Hematopoietic multipotent progenitor cell (in vitro differentiated cells): Measurements from ENCODE around the gene LHFPL2. TPM values are rescaled to one million over a fixed set of nuclear protein-coding genes. Genes with fewer than 3 reads are reported as not detected.

Experiments
- DNase-seq, 3 donors: peaks; one replicate each; pipeline ENCODE4 v3.0.0-alpha.2; 2011 to 2015; ENCODE audit warnings: low read depth in 2 of 3, low spot score in 2 of 3
- total RNA-seq: library from RNA; depleted of rRNA; stranded (reverse); fragments of >200 nt; gene quantifications from one replicate; pipeline ENCODE4 v1.2.3, GENCODE V29; 2012

The LHFPL2 gene
- total RNA-seq, 1 donor: 19.7 TPM

DNA sequence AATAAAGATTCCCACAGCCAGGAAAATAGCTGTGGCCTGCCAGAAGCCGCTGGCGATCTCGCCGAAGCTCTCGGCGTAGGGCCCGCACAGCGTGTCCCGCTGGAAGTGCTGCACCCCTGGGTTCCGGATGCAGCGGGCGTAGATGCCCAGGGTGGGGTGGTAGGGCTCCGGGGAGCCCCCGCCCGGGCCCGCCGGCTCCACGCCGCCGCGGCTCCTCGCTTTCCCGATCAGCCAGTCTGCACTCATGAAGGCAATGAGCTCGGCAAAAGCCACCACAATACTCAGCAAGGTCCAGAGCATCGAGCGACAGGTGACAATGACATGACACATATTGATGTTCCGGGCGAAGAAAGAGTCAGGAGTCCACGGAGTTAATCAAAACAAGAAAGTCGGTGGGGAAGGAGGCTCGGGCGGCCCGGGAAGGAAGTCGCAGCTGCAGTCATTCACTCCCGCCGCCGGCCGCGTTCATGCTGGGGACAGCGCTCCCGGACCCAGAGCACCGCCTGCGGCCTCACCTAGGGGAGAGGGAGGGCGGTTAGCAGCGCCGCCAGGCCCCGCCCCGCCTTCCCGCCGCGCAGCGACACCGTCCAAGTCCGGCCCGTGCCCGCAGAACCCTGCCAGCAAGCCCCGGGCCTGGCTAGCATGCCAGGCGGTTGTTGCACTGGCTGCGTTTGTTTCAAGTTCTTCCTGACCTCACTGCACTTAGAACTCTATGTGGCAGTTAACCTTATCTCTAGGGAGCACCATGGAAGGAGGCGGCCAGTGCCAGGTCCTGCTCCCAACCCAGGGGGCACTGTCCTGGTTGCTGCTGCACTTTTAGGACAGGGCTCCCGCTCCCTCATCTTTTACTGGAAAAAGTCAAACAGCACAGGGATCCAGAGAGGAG is 138.4 kb downstream of the LHFPL2 start:
- peak in 2 of 3 donors; percentile 48 to 56 for DNase-seq

DNA sequence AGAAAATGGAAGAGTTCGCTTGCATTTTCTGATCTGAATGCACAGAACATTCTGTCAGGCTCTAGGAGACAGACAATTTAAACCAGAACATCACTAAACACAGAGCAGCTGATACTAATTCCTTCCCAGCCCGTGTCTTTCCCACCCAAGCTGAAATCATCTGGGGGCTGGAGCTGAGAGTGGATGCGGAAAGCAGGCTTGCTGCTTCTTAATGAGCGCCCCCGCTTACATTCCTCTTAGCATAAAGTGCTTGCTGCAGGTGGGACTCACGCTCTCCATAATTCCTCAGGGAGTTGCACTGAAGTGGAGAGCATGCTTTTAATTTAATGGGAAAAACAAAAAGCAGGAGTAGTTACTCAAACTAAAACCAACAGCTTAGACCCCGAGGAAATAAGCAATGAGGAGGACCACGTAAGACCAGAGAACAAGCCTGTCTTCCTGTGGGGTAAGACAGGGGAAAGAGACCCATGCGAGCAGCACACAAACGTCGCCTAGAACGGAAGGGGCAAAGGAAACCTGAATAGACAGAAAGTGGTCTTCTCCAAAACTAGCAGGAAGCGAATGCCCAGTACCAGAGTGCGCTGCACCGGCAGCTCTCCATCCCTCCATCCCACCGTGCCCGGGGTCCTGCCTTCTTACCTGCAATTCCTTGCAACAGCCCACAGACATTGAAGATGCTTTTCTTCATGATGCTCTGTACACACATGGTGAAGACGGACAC is 139.3 kb downstream of the LHFPL2 start:
- no peak for DNase-seq

DNA sequence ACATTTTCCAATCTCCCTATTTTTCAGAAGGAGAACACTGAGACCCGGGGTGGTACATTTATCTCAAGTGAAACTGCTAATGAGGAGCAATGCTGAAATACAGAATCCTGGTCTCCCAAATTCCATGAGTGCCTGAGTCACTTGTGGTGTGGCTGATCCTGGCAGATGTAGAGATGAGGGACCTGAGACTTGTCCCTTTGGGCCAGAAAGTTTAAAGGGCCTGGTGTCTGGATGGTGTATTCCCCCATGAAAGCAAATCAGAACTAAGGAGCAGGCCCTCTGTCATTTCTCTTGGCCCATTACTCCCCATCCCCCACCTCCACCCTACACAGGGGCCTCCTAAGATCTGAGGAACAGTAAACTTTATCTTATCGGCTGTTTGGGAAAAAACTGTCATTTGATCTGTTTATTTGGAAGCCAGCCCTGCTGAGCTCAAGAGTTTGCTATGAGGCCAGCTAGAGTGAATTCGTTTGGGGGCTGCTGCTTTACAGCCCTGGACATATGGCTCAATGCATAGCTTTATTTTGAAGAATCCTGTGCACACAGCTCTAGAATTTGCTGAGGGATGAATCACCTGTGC is 140.3 kb downstream of the LHFPL2 start:
- DNase-seq: no peak

GRCh38 chr5:78507531-78507930 is 141.0 kb downstream of the LHFPL2 start:
- no peak for DNase-seq

DNA sequence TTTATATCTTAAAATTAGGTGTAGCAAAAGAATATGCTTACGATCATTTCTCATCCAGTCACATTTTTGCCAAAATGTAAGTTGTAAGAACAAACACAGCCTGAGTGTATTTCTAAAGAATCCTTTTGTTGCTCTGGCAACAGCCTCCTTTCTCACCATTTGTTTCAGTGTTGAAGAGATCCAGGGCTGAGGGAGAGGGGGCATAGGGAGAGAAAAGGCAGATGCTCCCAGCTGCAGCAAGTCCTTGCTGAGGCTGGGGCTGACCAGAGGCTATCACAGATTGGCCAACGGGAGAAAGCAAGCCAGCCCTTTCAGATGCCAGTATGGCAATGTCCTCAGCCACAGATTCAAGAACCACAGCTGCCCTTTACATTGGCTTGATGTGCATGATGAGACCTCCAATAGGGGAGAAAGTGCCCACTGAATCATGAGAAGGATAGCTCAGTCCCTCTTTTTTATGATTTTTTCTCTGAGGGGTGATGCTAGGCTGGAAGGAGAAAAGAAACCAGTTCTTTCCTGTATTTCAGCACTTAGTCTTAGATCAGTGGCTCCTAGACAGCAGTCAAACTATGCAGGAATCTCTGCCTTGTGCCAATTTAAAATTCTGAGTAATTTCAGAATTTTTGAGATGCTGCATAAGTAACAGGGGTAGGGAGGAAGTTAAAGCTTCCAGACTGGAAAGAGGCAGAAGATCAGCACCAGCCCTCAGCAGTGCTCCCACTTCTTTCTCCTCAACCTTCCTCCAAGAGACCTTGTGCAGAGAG is 142.1 kb downstream of the LHFPL2 start:
- no peak for DNase-seq

DNA sequence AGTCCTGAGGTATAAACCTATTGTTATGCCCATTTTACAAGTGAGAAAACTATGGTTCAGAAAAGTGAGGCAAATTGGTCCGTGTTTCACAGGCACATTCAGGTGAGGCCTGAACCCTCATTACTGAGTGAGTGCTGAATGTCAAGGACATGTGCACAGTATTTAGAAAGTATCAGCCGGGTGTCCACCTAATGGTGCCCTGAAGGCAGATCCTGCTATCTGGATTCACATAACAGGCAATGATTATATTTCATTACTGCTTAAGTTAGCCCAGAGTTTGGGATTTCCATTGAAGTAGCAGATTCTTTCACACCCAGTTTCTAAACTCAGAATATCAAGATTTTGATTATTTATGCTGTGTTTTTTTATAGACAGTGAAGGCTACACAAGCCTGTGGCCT is 142.7 kb downstream of the LHFPL2 start:
- no peak for DNase-seq

DNA sequence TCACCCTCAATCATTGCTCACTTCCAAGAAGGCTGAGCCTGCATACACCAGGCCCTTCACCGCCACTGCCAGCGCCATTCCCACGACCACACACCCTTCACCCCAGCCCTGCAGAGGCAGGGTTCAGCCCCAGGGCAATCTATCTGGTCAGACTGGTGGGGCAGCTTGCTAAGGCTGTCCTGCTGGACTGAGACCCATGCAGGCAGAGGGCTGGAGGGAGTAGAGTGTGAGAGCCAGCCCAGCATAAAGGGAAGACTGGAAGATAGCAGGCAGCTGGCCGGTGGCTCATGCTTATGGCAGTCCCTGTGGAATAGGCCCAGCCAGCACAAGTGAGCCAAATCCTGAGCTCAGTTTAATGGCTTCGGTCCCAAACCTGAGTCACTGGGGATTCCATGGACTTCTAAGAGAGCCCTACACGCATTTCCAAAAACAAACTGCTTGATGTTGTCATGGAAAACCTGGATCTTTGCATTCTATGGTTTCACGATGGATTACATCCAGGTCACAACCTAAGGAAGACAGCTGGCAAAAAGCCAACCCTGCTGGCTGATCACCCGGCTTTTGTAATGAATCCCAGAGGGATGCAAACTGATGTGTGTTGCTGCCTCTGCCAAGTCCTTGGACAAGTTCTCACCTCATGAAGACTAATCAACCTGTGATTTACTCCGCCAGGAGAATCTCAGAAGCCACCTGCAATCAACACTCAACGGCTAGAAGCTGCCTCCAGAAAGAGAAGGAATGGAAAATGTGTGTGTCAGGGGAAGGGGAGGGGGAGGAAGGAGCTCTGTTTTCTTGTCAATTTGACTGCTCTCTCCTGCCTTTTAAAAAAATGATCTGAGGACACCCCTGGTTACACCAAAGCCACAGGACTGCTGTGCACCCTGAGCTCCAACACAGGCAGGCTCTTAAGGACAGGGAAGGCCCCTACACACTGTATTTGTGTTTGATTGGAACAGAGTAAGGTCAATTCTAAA is 143.6 kb downstream of the LHFPL2 start:
- DNase-seq: peak in 1 of 3 donors; percentile 38

DNA sequence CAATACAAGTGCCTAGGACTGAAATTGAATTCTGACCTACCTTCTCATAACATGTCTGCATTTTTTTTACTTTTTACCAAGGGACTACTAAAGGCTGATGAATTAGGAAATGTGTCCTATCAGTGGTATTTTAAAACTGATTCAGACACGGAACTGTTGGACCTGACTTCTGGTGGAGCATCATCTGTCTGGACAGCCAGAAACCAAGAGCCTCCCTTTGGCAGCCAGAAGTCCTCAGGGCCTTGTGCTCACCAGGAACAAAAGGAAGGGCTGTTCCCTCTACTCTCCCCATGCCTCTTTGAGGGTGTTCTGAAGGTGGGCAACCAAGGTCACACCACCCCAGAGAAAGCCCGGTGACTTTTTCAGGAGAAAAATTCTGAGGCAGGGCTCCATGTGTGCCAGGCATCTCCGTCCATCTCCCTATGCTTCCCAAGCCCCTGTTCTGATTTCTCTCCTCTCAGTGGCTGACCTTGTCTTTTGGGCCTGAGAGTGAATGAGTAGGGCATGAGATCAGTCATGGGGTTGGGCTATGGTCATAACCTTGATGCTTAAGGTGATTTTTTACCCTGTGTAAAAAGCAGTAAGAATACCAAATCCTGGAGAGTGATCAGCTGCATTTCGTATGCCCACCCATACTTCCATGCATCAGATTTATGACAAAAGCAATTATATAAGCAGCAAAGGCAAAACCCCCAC is 144.5 kb downstream of the LHFPL2 start:
- DNase-seq: no peak

GRCh38 chr5:78501411-78502352 is 146.9 kb downstream of the LHFPL2 start:
- no peak for DNase-seq

DNA sequence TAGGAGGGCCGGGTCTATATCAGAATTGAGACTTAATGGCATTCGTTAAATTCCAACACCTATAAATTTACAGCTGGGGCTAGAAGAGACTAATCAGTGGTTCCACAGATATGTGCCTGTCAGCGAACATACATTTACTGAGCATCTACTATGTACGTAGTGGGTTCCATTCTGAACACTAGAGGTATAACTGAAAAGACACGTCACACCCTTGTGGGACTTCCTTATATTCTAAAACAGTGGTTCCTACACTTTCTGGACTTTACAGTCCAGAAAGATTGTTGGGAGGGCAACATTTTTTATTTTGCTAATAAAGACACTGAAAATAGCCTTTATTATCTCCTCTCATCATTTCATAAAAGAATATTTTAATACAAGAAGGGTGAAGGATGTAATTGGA is 147.7 kb downstream of the LHFPL2 start:
- no peak for DNase-seq

GRCh38 chr5:78500028-78500427 is 148.5 kb downstream of the LHFPL2 start:
- no peak for DNase-seq

- DNase-seq: no peak
Measured at GRCh38 chr5:78499485-78499884, 149.1 kb downstream of the LHFPL2 start.

DNA sequence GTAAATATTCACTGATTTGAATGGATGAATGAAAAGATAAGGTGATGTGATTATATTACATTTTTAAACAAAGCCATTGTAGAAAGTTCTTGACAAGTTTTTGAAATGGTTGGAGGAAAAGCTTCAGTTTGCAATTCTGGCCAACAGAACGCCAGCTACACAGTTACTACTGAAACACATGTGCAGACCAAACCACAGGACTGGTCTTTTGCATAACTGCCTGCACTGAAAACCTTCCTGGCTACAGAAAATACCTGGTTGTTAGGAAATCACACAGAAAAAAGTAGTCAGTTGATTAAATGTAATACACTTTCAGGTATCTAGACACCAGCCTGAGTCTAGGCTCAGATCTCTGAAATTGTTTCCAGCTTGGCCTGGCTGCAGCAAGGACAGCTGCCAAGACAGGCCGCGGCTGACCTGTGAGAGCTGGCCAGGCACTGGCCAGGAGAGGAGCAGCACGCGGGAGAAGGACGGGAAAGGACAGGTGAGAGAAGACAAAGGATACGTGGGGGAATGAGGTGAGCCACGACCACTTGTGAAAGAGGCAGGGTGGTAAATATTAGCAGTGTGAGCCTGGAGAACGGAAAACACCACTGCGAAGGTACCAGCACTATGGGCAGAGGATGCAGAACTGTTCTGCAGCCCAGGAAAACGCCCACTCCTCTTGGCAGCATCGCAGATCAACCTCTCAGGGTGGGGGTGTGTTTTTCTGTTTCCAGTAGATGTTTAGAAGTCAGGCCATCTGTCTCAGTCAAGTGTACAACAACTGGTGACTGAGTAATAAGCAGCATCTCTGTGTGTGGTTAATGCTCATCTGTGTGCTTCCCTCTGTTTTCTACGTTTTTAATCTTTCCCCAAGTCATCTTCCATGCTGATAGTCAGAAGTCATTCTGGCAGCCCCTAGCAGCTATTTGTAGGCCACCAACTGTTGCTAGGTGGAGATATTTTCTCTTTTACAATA is 150.7 kb downstream of the LHFPL2 start:
- peak in 1 of 3 donors; percentile 61 for DNase-seq

GRCh38 chr5:78496373-78496772 is 152.2 kb downstream of the LHFPL2 start:
- no peak for DNase-seq

- DNase-seq: no peak
Measured at GRCh38 chr5:78495800-78496199, 152.8 kb downstream of the LHFPL2 start.

DNA sequence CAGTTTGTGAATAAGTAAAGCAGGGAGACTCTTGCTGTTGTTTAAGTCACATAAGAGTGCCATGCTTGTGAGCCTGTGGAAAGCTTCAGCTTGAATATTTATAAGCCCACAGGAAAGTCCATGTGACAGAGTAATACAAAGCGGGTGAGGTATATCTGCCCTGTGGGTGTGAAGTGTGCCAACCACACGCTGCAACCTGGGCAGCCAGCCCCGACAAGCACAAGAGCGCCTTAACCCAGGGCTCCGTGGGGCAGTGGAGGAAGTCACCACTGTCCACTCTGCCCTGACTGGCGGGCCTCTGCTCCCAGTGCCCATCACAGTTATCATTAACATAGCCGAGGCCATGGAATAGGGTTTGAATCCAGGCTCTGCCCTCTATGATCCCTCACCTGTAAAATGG is 155.9 kb downstream of the LHFPL2 start:
- DNase-seq: no peak

- no peak for DNase-seq
Measured at GRCh38 chr5:78492224-78492623, 156.3 kb downstream of the LHFPL2 start.
